ELF-1 (cell line): ENCODE data around the gene BFSP2.
A peak's percentile ranks its signal among the peaks of the same experiment; 100 is the strongest.

Source experiments
- DNase-seq: peaks from one replicate; pipeline ENCODE4 v3.0.0-alpha.2; 2016; ENCODE audit warnings: low read depth, low spot score

BFSP2 gene

GRCh38 chr3:133414021-133414392 lies 14.2 kb downstream of the BFSP2 start:
- no peak for DNase-seq

GRCh38 chr3:133418361-133418760 lies 18.5 kb downstream of the BFSP2 start:
- DNase-seq = no peak

- no peak for DNase-seq
Measured at GRCh38 chr3:133419151-133419909, 19.5 kb downstream of the BFSP2 start.

GRCh38 chr3:133424937-133425869 lies 25.3 kb downstream of the BFSP2 start:
- no peak for DNase-seq

- no peak for DNase-seq
Measured at GRCh38 chr3:133425898-133426297, 26.0 kb downstream of the BFSP2 start.

GRCh38 chr3:133426721-133427120 lies 26.9 kb downstream of the BFSP2 start:
- DNase-seq = no peak

- peak; percentile 77 for DNase-seq
Measured at GRCh38 chr3:133428552-133428951, 28.7 kb downstream of the BFSP2 start.

- no peak for DNase-seq
Measured at GRCh38 chr3:133429063-133429462, 29.2 kb downstream of the BFSP2 start.

- no peak for DNase-seq
Measured at GRCh38 chr3:133439563-133439962, 39.7 kb downstream of the BFSP2 start.

GRCh38 chr3:133440652-133441051 lies 40.8 kb downstream of the BFSP2 start:
- DNase-seq = no peak

- no peak for DNase-seq
Measured at GRCh38 chr3:133441867-133442270, 42.0 kb downstream of the BFSP2 start.

- no peak for DNase-seq
Measured at GRCh38 chr3:133442518-133442917, 42.7 kb downstream of the BFSP2 start.

GRCh38 chr3:133443649-133444422 lies 44.0 kb downstream of the BFSP2 start:
- DNase-seq = no peak

GRCh38 chr3:133444423-133444774 lies 44.5 kb downstream of the BFSP2 start:
- no peak for DNase-seq

GRCh38 chr3:133445108-133445507 lies 45.3 kb downstream of the BFSP2 start:
- DNase-seq = no peak

GRCh38 chr3:133447750-133448477 lies 48.1 kb downstream of the BFSP2 start:
- DNase-seq = no peak

GRCh38 chr3:133448478-133449122 lies 48.7 kb downstream of the BFSP2 start:
- no peak for DNase-seq

GRCh38 chr3:133451309-133451708 lies 51.5 kb downstream of the BFSP2 start:
- no peak for DNase-seq

- DNase-seq = peak; percentile 57
Measured at GRCh38 chr3:133452641-133453319, 52.9 kb downstream of the BFSP2 start.

- DNase-seq = no peak
Measured at GRCh38 chr3:133453383-133453782, 53.5 kb downstream of the BFSP2 start.
